GM18498 (cell line): ENCODE data around the gene SHOC2.
"Not testable (repeated sequence)": the region's sequence is repeated elsewhere in the genome, so short reads cannot be mapped to it uniquely, and the experiment has no call there.

Experiments
- ATAC-seq: cut with Tn5 transposase; IDR thresholded peaks from one replicate; pipeline ENCODE4 v1.9.1; 2021; ENCODE audit warnings: mild to moderate bottlenecking, moderate library complexity; ENCODE audit not compliant: unreplicated experiment

Gene SHOC2

DNA sequence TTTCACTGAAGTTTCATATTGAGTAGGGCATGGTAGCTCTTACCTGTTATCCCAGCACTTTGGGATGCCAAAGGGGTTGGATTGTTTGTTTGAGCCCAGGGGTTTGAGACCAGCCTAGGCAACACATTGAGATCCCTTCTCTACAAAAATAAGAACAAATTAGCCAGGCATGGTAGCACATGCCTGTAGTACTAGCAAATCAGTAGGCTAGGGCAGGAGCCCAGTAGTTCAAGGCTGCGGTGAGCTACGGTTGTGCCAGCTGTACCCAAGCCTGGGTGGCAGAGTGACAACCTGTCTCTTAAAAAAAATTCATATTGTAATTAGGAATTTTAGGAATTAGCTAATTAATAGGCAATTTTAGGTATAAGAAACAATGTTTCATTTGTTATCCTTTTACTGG lies 18.4 kb upstream of the SHOC2 start:
- ATAC-seq = no peak

DNA sequence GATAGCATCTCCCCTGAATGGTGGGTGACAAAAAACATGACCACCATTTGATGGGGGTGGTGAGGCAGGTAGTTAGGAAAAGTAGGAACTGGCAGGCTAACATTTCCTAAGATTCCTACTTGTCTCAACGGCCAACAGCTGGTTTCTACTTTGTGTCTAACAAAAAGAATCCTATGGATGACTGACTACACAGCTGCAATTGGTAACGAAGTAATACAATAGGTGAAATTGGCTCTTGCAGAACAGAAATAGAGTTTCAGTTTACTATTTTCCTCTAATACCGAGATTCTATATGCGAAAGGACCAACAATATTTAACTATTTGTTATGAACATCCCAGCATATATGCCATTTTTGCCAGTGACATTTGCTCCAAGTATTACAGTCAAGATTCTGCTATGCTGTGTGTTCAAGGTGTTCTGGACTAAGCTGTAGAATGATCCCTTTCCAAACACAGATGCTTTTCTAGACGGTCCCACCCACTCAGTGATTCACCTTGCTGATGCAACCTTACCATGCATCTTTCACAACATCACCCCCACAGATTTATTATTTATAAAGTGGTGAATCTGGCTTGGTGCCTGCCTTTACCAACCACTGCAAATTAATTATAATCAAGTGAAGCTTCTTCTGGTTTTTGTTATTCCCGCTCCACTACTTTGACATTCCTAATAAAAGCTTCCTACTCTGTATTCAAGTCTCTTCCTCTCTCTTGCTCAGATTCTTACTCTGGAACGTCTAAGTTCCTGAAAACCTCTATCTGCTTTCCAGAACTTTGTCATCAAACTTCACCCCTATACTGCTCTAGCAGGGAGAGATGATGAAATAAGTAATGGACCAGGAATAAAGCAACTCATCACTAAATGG lies 17.2 kb upstream of the SHOC2 start:
- ATAC-seq = no peak

GRCh38 chr10:110903280-110904278 lies 15.8 kb upstream of the SHOC2 start:
- peak; percentile 66 for ATAC-seq

DNA sequence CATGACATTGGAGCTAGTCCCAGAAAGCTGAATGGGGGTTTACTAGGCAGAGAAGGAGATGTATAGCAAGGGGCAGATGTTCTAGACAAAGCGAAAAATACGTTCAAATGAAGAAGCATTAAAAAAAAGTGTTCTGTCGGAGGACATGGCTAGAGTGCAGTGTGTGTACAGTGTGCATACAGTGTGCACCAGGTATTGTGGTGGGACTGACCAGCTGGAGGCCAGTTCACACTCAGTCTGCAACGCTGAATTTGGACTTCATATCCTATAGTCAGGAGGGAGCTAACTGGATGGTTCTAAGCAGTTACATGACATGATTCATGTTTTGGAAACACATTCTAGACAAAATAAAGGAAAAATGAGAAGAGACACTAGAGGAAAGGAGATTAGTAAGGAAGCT lies 9.3 kb upstream of the SHOC2 start:
- no peak for ATAC-seq

- ATAC-seq = no peak
Observed at GRCh38 chr10:110912374-110912773, 7.0 kb upstream of the SHOC2 start.

GRCh38 chr10:110914431-110914830 lies 5.0 kb upstream of the SHOC2 start:
- ATAC-seq = no peak

DNA sequence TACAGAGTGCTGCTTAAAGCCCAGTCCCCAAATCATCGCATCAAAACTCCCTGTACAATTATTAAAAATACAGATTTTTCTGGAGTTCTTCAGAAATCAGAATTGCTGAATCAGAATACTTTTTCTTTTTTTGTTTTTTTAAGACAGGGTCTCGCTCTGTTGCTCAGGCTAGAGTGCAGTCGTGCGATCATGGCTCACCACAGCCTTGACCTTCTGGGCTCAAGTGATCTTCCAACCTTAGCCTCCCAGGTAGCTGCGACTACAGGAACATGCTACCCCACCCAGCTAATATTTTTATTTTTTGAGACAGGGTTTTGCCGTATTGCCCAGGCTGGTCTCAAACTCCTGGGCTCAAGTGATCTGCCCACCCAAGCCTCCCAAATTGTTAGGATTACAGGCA lies 4.4 kb upstream of the SHOC2 start:
- no peak for ATAC-seq

DNA sequence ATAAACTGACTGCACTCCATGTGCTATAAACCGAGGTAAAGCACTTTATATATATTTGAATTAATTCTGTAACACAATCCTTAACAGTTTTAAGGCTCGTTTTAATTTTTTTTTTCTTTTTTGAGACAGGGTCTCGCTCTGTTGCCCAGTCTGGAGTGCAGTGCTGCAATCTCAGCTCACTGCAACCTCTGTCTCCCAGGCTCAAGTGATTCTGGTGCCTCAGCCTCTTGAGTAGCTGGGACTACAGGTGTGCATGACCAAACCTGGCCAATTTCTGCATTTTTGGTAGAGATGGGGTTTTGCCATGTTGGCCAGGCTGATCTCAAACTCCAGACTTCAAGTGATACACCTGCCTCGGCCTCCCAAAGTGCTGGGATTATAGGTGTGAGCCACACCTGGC lies 3.8 kb upstream of the SHOC2 start:
- ATAC-seq = not testable (repeated sequence)

GRCh38 chr10:110916554-110917346 lies 2.7 kb upstream of the SHOC2 start:
- no peak for ATAC-seq

DNA sequence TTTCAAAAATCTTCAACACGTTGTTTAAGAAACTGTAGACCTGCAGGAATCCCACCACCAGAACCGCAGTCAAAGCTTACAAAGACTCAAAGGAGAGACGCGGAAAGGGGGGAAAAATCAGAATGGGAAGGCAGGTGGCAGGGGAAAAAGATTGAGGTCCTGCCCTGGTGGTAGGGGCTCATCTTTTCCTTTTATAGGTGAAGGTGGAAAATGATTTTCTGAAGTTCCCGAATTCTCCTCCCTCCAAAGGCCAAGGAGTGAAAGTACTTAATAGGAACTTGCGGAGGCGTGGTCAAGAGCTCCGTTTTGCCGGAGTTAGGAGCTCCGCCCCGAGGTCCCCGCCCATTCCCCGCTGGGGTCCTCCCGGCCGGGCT lies 1.1 kb upstream of the SHOC2 start:
- no peak for ATAC-seq

- ATAC-seq = peak; percentile 87
Observed at GRCh38 chr10:110918643-110919348, 608 bp upstream of the SHOC2 start, which contains the start of gene BBIP1. Gene BBIP1 (minus strand): TSS chr10:110919180. CDS start chr10:110918157, 1,023 bp downstream.

- peak; percentile 23 for ATAC-seq
Observed at GRCh38 chr10:110919971-110920881, 822 bp downstream of the SHOC2 start.

DNA sequence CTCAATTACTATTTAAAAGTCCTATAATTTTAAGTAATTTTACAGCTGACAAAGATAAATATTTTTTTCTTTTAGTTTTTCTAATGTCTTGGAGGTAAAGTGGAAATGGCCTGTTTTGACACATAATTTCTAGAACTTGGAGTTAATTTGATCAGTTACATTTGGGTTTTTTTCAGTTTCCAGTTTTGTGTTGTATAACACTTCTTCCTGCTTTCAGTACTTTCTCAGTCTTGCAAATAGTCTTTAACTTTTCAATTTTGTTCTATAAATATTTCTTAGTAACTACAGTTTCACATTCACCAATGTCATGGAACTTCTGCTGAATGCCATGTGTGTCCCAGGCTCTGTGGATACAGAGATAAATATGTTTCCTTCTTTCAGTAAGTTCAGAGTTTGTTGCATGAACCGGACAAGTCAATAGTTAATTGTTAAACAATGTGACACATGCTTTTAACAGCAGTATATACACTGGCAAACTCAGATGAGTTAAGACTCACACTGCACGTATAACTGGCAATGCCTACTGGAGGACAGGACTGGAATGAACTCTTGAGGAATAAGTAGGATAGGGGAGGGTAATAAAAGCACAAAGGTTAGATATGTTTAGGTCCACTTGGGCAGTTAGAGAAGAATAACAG lies 4.6 kb downstream of the SHOC2 start:
- no peak for ATAC-seq

DNA sequence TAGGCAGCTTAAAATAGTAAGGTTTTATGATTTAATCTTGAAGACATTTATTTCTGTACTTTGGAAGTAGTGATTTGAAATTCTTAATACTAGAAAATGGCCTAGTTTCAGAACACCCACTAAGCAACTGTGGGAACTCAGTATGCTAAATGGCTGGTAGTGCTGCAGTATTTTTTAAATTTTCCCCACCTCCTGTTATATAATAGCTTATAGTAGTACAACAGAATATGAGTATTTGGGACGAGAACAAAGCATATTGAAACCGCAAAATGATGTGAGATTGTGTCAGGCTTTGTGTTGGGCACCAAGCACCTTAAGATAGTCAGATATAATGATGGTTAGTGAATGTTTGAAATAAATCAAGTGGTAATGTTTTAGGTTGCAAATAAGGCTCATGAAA lies 8.1 kb downstream of the SHOC2 start:
- no peak for ATAC-seq

GRCh38 chr10:110931769-110932381 lies 12.5 kb downstream of the SHOC2 start:
- no peak for ATAC-seq

DNA sequence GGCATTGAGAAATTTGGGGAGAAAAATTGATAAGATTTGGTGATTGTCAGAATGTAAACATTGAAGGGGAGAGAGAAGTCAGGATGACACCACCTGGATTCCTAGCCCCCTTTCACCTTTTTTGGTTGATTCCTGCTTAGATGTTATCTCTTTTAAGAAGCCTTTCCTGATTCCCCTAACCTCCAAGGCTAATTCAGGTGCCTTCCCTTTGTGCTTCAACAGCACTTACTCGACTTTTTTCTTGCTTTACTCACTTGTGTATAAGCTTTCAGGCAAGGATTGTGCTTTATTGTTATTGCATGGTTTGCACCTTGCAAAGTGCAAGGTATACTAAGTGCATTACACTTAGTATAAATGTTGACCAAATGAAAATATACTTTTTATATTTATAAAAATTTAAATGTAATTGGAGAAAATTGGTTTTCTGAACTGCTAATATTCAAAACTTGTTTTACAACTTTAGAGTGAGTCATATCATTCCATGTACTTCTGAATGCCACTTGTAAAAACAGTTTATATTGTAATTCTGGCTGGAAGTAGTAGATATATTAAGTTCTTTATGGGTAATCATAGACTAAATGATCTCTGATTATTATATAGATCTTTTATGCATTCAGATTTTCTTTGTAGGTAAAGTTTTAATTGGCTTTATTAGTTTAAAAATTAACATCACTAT lies 13.2 kb downstream of the SHOC2 start:
- ATAC-seq = no peak

- ATAC-seq = no peak
Observed at GRCh38 chr10:110936757-110937156, 17.4 kb downstream of the SHOC2 start.

DNA sequence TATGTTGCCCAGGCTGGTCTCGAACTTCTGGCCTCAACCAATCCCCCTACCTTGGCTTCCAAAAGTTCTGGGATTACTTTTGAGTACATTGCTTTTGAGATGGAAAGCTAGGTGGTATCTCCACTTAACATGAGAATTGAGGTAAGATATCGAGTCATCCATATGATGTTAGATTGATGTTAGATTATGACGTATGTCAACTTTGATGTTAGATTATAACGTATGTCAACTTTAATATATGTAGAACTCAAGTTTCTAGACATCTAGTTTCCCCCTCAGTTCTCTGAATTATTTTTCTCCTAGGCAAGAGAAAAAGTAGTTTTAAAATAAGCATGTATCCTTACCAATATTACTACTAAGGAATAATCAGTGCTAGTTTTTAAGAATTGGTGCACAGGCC lies 20.0 kb downstream of the SHOC2 start:
- ATAC-seq = no peak
